Astrocyte (in vitro differentiated cells and primary cell): ENCODE results near the gene POU2AF3.

ENCODE experiments used
- EZH2 ChIP-seq: IDR thresholded peaks from 2 replicates; pipeline ENCODE4 v1.6.1; 2012; ENCODE audit warnings: mild to moderate bottlenecking, low read length, inconsistent platforms; ENCODE audit not compliant: insufficient read depth
- TF ChIP-seq, protein P1 (sequence below): IDR thresholded peaks from 2 replicates; pipeline ENCODE4 v1.5.1; 2011; ENCODE audit warnings: low read depth, mild to moderate bottlenecking, inconsistent platforms, low read length, moderate library complexity; ENCODE audit not compliant: insufficient read depth

DNA sequence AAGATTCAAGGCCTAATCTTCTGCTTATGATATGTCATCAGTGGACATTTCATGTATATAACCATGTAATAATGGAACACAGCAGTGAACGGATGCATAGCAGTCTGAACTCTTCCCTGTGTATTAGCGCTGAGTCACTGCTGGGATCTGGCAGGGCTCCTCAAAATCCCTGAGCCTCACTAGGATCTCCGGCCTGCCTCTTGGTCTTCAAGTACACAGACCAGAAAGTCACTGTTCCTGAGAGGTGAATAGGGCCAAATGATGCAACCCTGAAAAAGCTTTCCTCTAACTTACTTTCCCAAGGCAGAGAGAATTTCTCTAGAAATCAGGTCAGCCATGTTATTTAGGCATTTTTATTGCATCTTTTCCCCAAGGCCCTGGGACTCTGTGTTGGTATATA is 45.7 kb downstream of the POU2AF3 start:
- TF ChIP-seq, protein P1, sequence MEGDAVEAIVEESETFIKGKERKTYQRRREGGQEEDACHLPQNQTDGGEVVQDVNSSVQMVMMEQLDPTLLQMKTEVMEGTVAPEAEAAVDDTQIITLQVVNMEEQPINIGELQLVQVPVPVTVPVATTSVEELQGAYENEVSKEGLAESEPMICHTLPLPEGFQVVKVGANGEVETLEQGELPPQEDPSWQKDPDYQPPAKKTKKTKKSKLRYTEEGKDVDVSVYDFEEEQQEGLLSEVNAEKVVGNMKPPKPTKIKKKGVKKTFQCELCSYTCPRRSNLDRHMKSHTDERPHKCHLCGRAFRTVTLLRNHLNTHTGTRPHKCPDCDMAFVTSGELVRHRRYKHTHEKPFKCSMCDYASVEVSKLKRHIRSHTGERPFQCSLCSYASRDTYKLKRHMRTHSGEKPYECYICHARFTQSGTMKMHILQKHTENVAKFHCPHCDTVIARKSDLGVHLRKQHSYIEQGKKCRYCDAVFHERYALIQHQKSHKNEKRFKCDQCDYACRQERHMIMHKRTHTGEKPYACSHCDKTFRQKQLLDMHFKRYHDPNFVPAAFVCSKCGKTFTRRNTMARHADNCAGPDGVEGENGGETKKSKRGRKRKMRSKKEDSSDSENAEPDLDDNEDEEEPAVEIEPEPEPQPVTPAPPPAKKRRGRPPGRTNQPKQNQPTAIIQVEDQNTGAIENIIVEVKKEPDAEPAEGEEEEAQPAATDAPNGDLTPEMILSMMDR: no peak
- TF ChIP-seq EZH2: no peak
